Activated CD8-positive, alpha-beta T cell treated with anti-CD3 and anti-CD28 coated beads for 36 hours (primary cell): ENCODE measurements around the gene VPS13D. TPM values are rescaled to one million over a fixed set of nuclear protein-coding genes. Genes with fewer than 3 reads are reported as not detected.

Experiments
- ATAC-seq: fragments of 200-7000 bp; cut with Tn5 transposase; one replicate; pipeline ENCODE4 v1.10.0; 2021; ENCODE audit warnings: mild to moderate bottlenecking, moderate library complexity
- CTCF ChIA-PET: fragments of 350-600 bp; sonication (Branson Sonifier 250); formaldehyde crosslinking; loops from one replicate; lab custom pipeline; 2021; ENCODE audit warnings: antibody characterized with exemption; lab: Charles Lee
- POLR2A ChIA-PET: fragments of 350-600 bp; sonication (Branson Sonifier 250); formaldehyde crosslinking; loops from one replicate; lab custom pipeline; 2021; ENCODE audit warnings: antibody characterized with exemption; lab: Charles Lee
- DNase-seq: peaks from one replicate; pipeline ENCODE4 v3.0.0-alpha.2; 2020
- H3K27ac Mint-ChIP-seq: one replicate; pipeline ENCODE4 v1.8.0; 2021; ENCODE audit warnings: mild to moderate bottlenecking, mixed read lengths
- H3K27me3 Mint-ChIP-seq: one replicate; pipeline ENCODE4 v1.8.0; 2021; ENCODE audit warnings: mixed read lengths
- H3K36me3 Mint-ChIP-seq: one replicate; pipeline ENCODE4 v1.8.0; 2021; ENCODE audit warnings: low read depth, mixed read lengths
- H3K4me1 Mint-ChIP-seq: one replicate; pipeline ENCODE4 v1.8.0; 2021; ENCODE audit warnings: low read depth, mixed read lengths
- H3K4me3 Mint-ChIP-seq: one replicate; pipeline ENCODE4 v1.8.0; 2021; ENCODE audit warnings: mild to moderate bottlenecking, moderate library complexity, mixed read lengths
- H3K9me3 Mint-ChIP-seq: one replicate; pipeline ENCODE4 v1.8.0; 2021; ENCODE audit warnings: mixed read lengths
- intact Hi-C: fragments of 100-400 bp; cut with micrococcal nuclease; formaldehyde crosslinking; loops from one replicate; pipeline ENCODE4 v1.10.0; 2022
- total RNA-seq, 2 experiments: library from RNA; stranded (reverse); gene quantifications; one replicate each; pipeline ENCODE4 v1.2.3, GENCODE V29; 2021
- TF ChIP-seq, protein P1 (sequence below): fragments of 200-600 bp; IDR thresholded peaks from one replicate; pipeline ENCODE4 v1.8.0; 2022; ENCODE audit warnings: antibody characterized with exemption, mild to moderate bottlenecking

The VPS13D gene
- total RNA-seq, 2 experiments from 2014 or later, result 28.1 to 30.7 TPM

- Mint-ChIP-seq H3K4me1 (peaks cover 53% of the 10 kb centered on the region), H3K4me3 (no peak overlapping the region), H3K27me3 (no peaks in the 10 kb centered on the region), H3K36me3 (peaks cover 70% of the 10 kb centered on the region), H3K27ac (peak overlapping the region; percentile 94), H3K9me3 (peaks cover 3% of the 10 kb centered on the region)
- CTCF ChIA-PET, result interaction anchor here (0.7 kb wide), 2 partner anchors 132 to 222 kb away, joined by 3 read pairs; no protein-coding TSS in a partner anchor
- TF ChIP-seq, protein P1, sequence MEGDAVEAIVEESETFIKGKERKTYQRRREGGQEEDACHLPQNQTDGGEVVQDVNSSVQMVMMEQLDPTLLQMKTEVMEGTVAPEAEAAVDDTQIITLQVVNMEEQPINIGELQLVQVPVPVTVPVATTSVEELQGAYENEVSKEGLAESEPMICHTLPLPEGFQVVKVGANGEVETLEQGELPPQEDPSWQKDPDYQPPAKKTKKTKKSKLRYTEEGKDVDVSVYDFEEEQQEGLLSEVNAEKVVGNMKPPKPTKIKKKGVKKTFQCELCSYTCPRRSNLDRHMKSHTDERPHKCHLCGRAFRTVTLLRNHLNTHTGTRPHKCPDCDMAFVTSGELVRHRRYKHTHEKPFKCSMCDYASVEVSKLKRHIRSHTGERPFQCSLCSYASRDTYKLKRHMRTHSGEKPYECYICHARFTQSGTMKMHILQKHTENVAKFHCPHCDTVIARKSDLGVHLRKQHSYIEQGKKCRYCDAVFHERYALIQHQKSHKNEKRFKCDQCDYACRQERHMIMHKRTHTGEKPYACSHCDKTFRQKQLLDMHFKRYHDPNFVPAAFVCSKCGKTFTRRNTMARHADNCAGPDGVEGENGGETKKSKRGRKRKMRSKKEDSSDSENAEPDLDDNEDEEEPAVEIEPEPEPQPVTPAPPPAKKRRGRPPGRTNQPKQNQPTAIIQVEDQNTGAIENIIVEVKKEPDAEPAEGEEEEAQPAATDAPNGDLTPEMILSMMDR, result no peak
- intact Hi-C loops, result no loop called here
- ATAC-seq (no peak), DNase-seq (no peak)
- POLR2A ChIA-PET, result no interaction called here
These were observed 116.8 kb downstream of the VPS13D start for GRCh38 chr1:12346483-12347151.

- POLR2A ChIA-PET, result no interaction called here
- intact Hi-C loops, result no loop called here
- ATAC-seq (no peak), DNase-seq (no peak)
- TF ChIP-seq, protein P1, result no peak
- Mint-ChIP-seq H3K36me3 (peaks cover 58% of the 10 kb centered on the region), H3K9me3 (peaks cover 3% of the 10 kb centered on the region), H3K27ac (peak overlapping the region; percentile 49), H3K4me1 (peaks cover 40% of the 10 kb centered on the region), H3K27me3 (no peaks in the 10 kb centered on the region), H3K4me3 (no peak overlapping the region)
- CTCF ChIA-PET, result no interaction called here
These were observed 118.3 kb downstream of the VPS13D start for GRCh38 chr1:12348113-12348512.

- DNase-seq (no peak), ATAC-seq (no peak)
- intact Hi-C loops, result no loop called here
- no peaks in the 10 kb centered on the region for H3K4me1 Mint-ChIP-seq
- peaks cover 3% of the 10 kb centered on the region for H3K9me3 Mint-ChIP-seq
- peaks cover 49% of the 10 kb centered on the region for H3K36me3 Mint-ChIP-seq
- TF ChIP-seq, protein P1, result no peak
- no peak overlapping the region for H3K27ac Mint-ChIP-seq
- ChIA-PET CTCF (interaction anchor here (1.1 kb wide), 1 partner anchor 9 kb away, joined by 3 read pairs; no protein-coding TSS in a partner anchor), POLR2A (no interaction called here)
- H3K27me3 Mint-ChIP-seq, result no peaks in the 10 kb centered on the region
- no peak overlapping the region for H3K4me3 Mint-ChIP-seq
These were observed 124.2 kb downstream of the VPS13D start for GRCh38 chr1:12353981-12354380.

GRCh38 chr1:12356004-12356890, 126.4 kb downstream of the VPS13D start:
- intact Hi-C loops, result no loop called here
- DNase-seq (no peak), ATAC-seq (no peak)
- Mint-ChIP-seq H3K36me3 (peaks cover 33% of the 10 kb centered on the region), H3K4me3 (no peak overlapping the region), H3K27me3 (no peaks in the 10 kb centered on the region), H3K9me3 (no peaks in the 10 kb centered on the region), H3K27ac (no peak overlapping the region), H3K4me1 (no peaks in the 10 kb centered on the region)
- CTCF ChIA-PET, result interaction anchor here (1.0 kb wide), 1 partner anchor 81 kb away, joined by 3 read pairs; no protein-coding TSS in a partner anchor
- TF ChIP-seq, protein P1, result no peak
- POLR2A ChIA-PET, result no interaction called here

- TF ChIP-seq, protein P1, result no peak
- CTCF ChIA-PET, result no interaction called here
- DNase-seq (no peak), ATAC-seq (no peak)
- Mint-ChIP-seq H3K27ac (no peak overlapping the region), H3K27me3 (no peaks in the 10 kb centered on the region), H3K9me3 (no peaks in the 10 kb centered on the region), H3K4me1 (no peaks in the 10 kb centered on the region), H3K4me3 (no peak overlapping the region), H3K36me3 (peaks cover 36% of the 10 kb centered on the region)
- POLR2A ChIA-PET, result no interaction called here
- intact Hi-C loops, result no loop called here
These were observed 128.7 kb downstream of the VPS13D start for GRCh38 chr1:12358499-12358898.
